Ishikawa (cell line): ENCODE measurements around the gene USP7.

Source experiments
- CEBPB ChIP-seq: IDR thresholded peaks from 2 replicates; pipeline ENCODE4 v1.6.1; 2012
- CREB1 ChIP-seq: IDR thresholded peaks from 2 replicates; pipeline ENCODE4 v1.6.1; 2012; ENCODE audit warnings: low read depth
- EGR1 ChIP-seq: IDR thresholded peaks from 2 replicates; pipeline ENCODE4 v1.6.1; 2012
- EP300 ChIP-seq: IDR thresholded peaks from 2 replicates; pipeline ENCODE4 v1.6.1; 2012; ENCODE audit warnings: borderline replicate concordance
- FOXM1 ChIP-seq: IDR thresholded peaks from 2 replicates; pipeline ENCODE4 v1.6.1; 2012; ENCODE audit warnings: low read depth, borderline replicate concordance
- MAX ChIP-seq: IDR thresholded peaks from 2 replicates; pipeline ENCODE4 v1.6.1; 2012
- NFIC ChIP-seq: IDR thresholded peaks from 2 replicates; pipeline ENCODE4 v1.6.1; 2012
- RAD21 ChIP-seq: IDR thresholded peaks from 2 replicates; pipeline ENCODE4 v1.6.1; 2012; ENCODE audit warnings: low read depth
- REST ChIP-seq: IDR thresholded peaks from 2 replicates; pipeline ENCODE4 v1.6.1; 2012; ENCODE audit warnings: low read depth, mild to moderate bottlenecking
- TAF1 ChIP-seq: IDR thresholded peaks from 2 replicates; pipeline ENCODE4 v1.6.1; 2012; ENCODE audit warnings: low read depth, mild to moderate bottlenecking
- TCF12 ChIP-seq: IDR thresholded peaks from 2 replicates; pipeline ENCODE4 v1.6.1; 2012; ENCODE audit warnings: low read depth
- TEAD4 ChIP-seq: IDR thresholded peaks from 2 replicates; pipeline ENCODE4 v1.6.1; 2012
- USF1 ChIP-seq: IDR thresholded peaks from 2 replicates; pipeline ENCODE4 v1.6.1; 2012
- YY1 ChIP-seq: IDR thresholded peaks from 2 replicates; pipeline ENCODE4 v1.6.1; 2012; ENCODE audit warnings: low read depth
- ZBTB7A ChIP-seq: IDR thresholded peaks from 2 replicates; pipeline ENCODE4 v1.6.1; 2012; ENCODE audit warnings: low read depth

The USP7 gene

GRCh38 chr16:8910811-8911210 lies 52.9 kb downstream of the USP7 start:
- TF ChIP-seq RAD21: no peak
- TF ChIP-seq CEBPB: no peak

DNA sequence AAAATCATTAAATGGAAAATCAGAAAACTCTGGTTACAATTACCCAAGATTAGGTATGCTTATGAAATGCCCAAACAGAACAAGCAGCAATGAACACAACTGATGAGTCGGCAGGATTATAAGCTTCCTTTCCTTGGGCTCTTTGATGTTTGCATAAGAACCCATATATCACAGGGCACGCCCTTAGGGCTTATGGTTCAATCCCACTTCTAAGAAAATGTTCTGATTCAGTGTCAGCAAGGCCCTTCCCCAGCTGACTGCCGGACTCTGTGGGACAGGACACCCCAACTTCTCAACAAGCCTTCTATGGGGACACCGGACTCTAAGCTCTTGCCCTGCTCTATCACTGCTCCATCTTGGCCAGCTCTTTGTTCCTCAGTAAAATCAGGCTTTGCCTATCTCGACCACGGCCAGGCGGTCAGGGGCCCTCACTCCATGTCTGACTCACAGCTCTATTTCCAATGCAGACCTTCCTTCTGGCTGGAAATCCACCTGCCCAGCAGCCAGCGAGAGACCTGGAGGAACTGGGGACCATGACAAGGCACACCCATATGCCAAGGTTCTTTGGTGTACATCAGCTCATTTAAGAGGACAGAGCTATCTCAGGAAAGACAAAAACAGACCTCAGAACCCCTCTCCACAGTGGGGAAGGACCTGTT lies 54.8 kb downstream of the USP7 start:
- TF ChIP-seq EP300: no peak
- no peak for TF ChIP-seq CREB1
- TF ChIP-seq FOXM1: no peak
- TF ChIP-seq NFIC: no peak
- no peak for TF ChIP-seq USF1
- TF ChIP-seq TEAD4: no peak
- TF ChIP-seq RAD21: no peak
- no peak for TF ChIP-seq MAX
- no peak for TF ChIP-seq ZBTB7A
- TF ChIP-seq TAF1: no peak
- no peak for TF ChIP-seq YY1
- TF ChIP-seq EGR1: no peak
- TF ChIP-seq REST: no peak
- TF ChIP-seq CEBPB: no peak
- TF ChIP-seq TCF12: no peak

DNA sequence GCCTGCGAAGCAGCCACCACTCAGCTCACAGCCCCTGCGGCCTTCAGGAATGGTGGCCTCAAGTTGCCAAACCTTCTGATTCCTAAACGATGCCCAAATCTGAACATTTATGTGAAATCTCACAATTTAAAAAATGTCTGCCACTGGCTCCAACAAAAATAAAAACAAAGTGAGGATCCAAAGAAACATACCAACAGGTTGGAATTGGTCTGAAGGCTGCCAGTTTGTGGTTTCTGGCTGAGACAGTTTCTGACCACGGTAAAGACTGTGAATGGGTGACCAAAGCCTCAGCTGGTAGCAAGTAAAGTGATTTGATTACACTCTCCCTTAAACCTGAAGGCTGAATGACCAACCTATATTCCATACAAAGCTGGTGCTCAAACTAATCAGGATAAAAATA lies 56.6 kb downstream of the USP7 start:
- TF ChIP-seq TAF1 (no peak), EGR1 (no peak), NFIC (no peak), REST (no peak), EP300 (no peak), USF1 (no peak), YY1 (no peak), TEAD4 (no peak), CEBPB (no peak), CREB1 (no peak), ZBTB7A (no peak), FOXM1 (no peak), TCF12 (no peak), RAD21 (no peak), MAX (no peak)

GRCh38 chr16:8905795-8906591 lies 57.7 kb downstream of the USP7 start:
- TF ChIP-seq NFIC (no peak), MAX (no peak), RAD21 (no peak), FOXM1 (no peak), TAF1 (no peak), CREB1 (no peak), USF1 (no peak), EP300 (no peak), EGR1 (no peak), YY1 (no peak), ZBTB7A (no peak), REST (no peak), TCF12 (no peak), TEAD4 (no peak)
